Measurements from ENCODE around the gene EHD3.

GRCh38 chr2:31269087-31269486 lies 35.1 kb downstream of the EHD3 start:
- TF ChIP-seq CTCF (conservative IDR thresholded peaks at IDR 0.05; ENCODE audit: low read length) = no peak
- TF ChIP-seq EZH2phosphoT487 (IDR thresholded peaks at IDR 0.05; ENCODE audit: borderline replicate concordance) = no peak

All from Loucy (cell line).